Activated CD4-positive, alpha-beta T cell treated with anti-CD3 and anti-CD28 coated beads, Interleukin-2, amount 10 ng/mL, durations not matched to agents 7 days and 5 days (primary cell): Measurements from ENCODE around the gene C13orf46. TPM values are rescaled to one million over a fixed set of nuclear protein-coding genes. Genes with fewer than 3 reads are reported as not detected.
A peak's percentile ranks its signal among the peaks of the same experiment; 100 is the strongest.

Experiments
- CTCF ChIA-PET: fragments of 350-600 bp; sonication (Branson Sonifier 250); formaldehyde crosslinking; loops from one replicate; lab custom pipeline; 2021; ENCODE audit warnings: antibody characterized with exemption; lab: Charles Lee
- POLR2A ChIA-PET: fragments of 350-600 bp; sonication (Branson Sonifier 250); formaldehyde crosslinking; loops from one replicate; lab custom pipeline; 2021; ENCODE audit warnings: antibody characterized with exemption; lab: Charles Lee
- DNase-seq: peaks from one replicate; pipeline ENCODE4 v3.0.0-alpha.2; 2020
- H3K27ac Mint-ChIP-seq: one replicate; pipeline ENCODE4 v1.8.0; 2021; ENCODE audit warnings: mild to moderate bottlenecking, moderate library complexity, mixed read lengths
- H3K27me3 Mint-ChIP-seq: one replicate; pipeline ENCODE4 v1.8.0; 2021; ENCODE audit warnings: mixed read lengths
- H3K36me3 Mint-ChIP-seq: one replicate; pipeline ENCODE4 v1.8.0; 2021; ENCODE audit warnings: low read depth, mixed read lengths
- H3K4me1 Mint-ChIP-seq: one replicate; pipeline ENCODE4 v1.8.0; 2021; ENCODE audit warnings: mixed read lengths
- H3K4me3 Mint-ChIP-seq: one replicate; pipeline ENCODE4 v1.8.0; 2021; ENCODE audit warnings: mild to moderate bottlenecking, moderate library complexity, mixed read lengths
- H3K9me3 Mint-ChIP-seq: one replicate; pipeline ENCODE4 v1.8.0; 2021; ENCODE audit warnings: mixed read lengths
- total RNA-seq, 2 experiments: library from RNA; stranded (reverse); gene quantifications; one replicate each; pipeline ENCODE4 v1.2.3, GENCODE V29; 2021

C13orf46 gene
- total RNA-seq, 2 experiments from 2014 or later: 7.3 to 9.8 TPM

GRCh38 chr13:113960276-113960948 is 13.5 kb downstream of the C13orf46 start:
- H3K27me3 Mint-ChIP-seq: no peaks in the 10 kb centered on the region
- no peak for DNase-seq
- H3K4me3 Mint-ChIP-seq: no peak overlapping the region
- ChIA-PET POLR2A (interaction anchor here (0.7 kb wide), 1 partner anchor 15 kb away, joined by 5 read pairs; no protein-coding TSS in a partner anchor), CTCF (interaction anchor here (0.7 to 1.1 kb wide), 4 partner anchors 18 to 262 kb away, joined by 3 to 7 read pairs (median 3); no protein-coding TSS in a partner anchor)
- peaks cover 38% of the 10 kb centered on the region for H3K36me3 Mint-ChIP-seq
- no peak overlapping the region for H3K27ac Mint-ChIP-seq
- H3K9me3 Mint-ChIP-seq: peaks cover 20% of the 10 kb centered on the region
- no peaks in the 10 kb centered on the region for H3K4me1 Mint-ChIP-seq

GRCh38 chr13:113959198-113959597 is 14.7 kb downstream of the C13orf46 start:
- ChIA-PET CTCF (interaction anchor here (1.1 kb wide), 2 partner anchors 19 to 264 kb away, joined by 3 read pairs; no protein-coding TSS in a partner anchor), POLR2A (no interaction called here)
- H3K9me3 Mint-ChIP-seq: peaks cover 22% of the 10 kb centered on the region
- peaks cover 47% of the 10 kb centered on the region for H3K36me3 Mint-ChIP-seq
- no peak for DNase-seq
- no peak overlapping the region for H3K27ac Mint-ChIP-seq
- H3K4me3 Mint-ChIP-seq: no peak overlapping the region
- no peaks in the 10 kb centered on the region for H3K4me1 Mint-ChIP-seq
- H3K27me3 Mint-ChIP-seq: no peaks in the 10 kb centered on the region

GRCh38 chr13:113958373-113958772 is 15.5 kb downstream of the C13orf46 start:
- ChIA-PET POLR2A (no interaction called here), CTCF (no interaction called here)
- Mint-ChIP-seq H3K36me3 (peaks cover 47% of the 10 kb centered on the region), H3K9me3 (peaks cover 22% of the 10 kb centered on the region), H3K27me3 (no peaks in the 10 kb centered on the region), H3K27ac (peak overlapping the region; percentile 10), H3K4me1 (no peaks in the 10 kb centered on the region), H3K4me3 (no peak overlapping the region)
- no peak for DNase-seq

GRCh38 chr13:113956571-113956970 is 17.3 kb downstream of the C13orf46 start:
- POLR2A ChIA-PET: no interaction called here
- Mint-ChIP-seq H3K27ac (no peak overlapping the region), H3K4me3 (no peak overlapping the region), H3K36me3 (peaks cover 40% of the 10 kb centered on the region), H3K9me3 (peaks cover 18% of the 10 kb centered on the region), H3K27me3 (no peaks in the 10 kb centered on the region), H3K4me1 (peaks cover 3% of the 10 kb centered on the region)
- DNase-seq: no peak
- CTCF ChIA-PET: no interaction called here

GRCh38 chr13:113955691-113956090 is 18.2 kb downstream of the C13orf46 start:
- ChIA-PET CTCF (no interaction called here), POLR2A (no interaction called here)
- no peak for DNase-seq
- peaks cover 16% of the 10 kb centered on the region for H3K9me3 Mint-ChIP-seq
- no peaks in the 10 kb centered on the region for H3K27me3 Mint-ChIP-seq
- no peak overlapping the region for H3K4me3 Mint-ChIP-seq
- H3K36me3 Mint-ChIP-seq: peaks cover 40% of the 10 kb centered on the region
- H3K27ac Mint-ChIP-seq: no peak overlapping the region
- H3K4me1 Mint-ChIP-seq: peaks cover 3% of the 10 kb centered on the region

GRCh38 chr13:113955235-113955634 is 18.6 kb downstream of the C13orf46 start:
- no peak overlapping the region for H3K27ac Mint-ChIP-seq

GRCh38 chr13:113954046-113954835 is 19.6 kb downstream of the C13orf46 start:
- no peaks in the 10 kb centered on the region for H3K27me3 Mint-ChIP-seq
- no peak overlapping the region for H3K4me3 Mint-ChIP-seq
- POLR2A ChIA-PET: no interaction called here
- H3K4me1 Mint-ChIP-seq: peaks cover 3% of the 10 kb centered on the region
- CTCF ChIA-PET: no interaction called here
- no peak for DNase-seq
- H3K36me3 Mint-ChIP-seq: peaks cover 29% of the 10 kb centered on the region
- H3K27ac Mint-ChIP-seq: no peak overlapping the region
- H3K9me3 Mint-ChIP-seq: peaks cover 7% of the 10 kb centered on the region

More at GRCh38 chr13:113955235-113955634, 18.6 kb downstream of the C13orf46 start:
- ChIA-PET POLR2A (no interaction called here), CTCF (no interaction called here)
- Mint-ChIP-seq H3K36me3 (peaks cover 36% of the 10 kb centered on the region), H3K9me3 (peaks cover 13% of the 10 kb centered on the region), H3K27me3 (no peaks in the 10 kb centered on the region), H3K4me1 (peaks cover 3% of the 10 kb centered on the region), H3K4me3 (no peak overlapping the region)
- no peak for DNase-seq

- Mint-ChIP-seq H3K27me3 (no peaks in the 10 kb centered on the region), H3K4me1 (peaks cover 3% of the 10 kb centered on the region), H3K36me3 (peaks cover 26% of the 10 kb centered on the region), H3K4me3 (no peak overlapping the region), H3K27ac (no peak overlapping the region), H3K9me3 (peaks cover 4% of the 10 kb centered on the region)
- DNase-seq: no peak
- POLR2A ChIA-PET: no interaction called here
- CTCF ChIA-PET: interaction anchor here (1.0 to 1.2 kb wide), 2 partner anchors 159 to 283 kb away, joined by 3 read pairs; no protein-coding TSS in a partner anchor
These were observed 20.3 kb downstream of the C13orf46 start for GRCh38 chr13:113953561-113953960.

GRCh38 chr13:113952983-113953520 is 20.8 kb downstream of the C13orf46 start:
- H3K27ac Mint-ChIP-seq: no peak overlapping the region
- no peak overlapping the region for H3K4me3 Mint-ChIP-seq
- POLR2A ChIA-PET: no interaction called here
- peaks cover 26% of the 10 kb centered on the region for H3K36me3 Mint-ChIP-seq
- peaks cover 5% of the 10 kb centered on the region for H3K4me1 Mint-ChIP-seq
- no peaks in the 10 kb centered on the region for H3K27me3 Mint-ChIP-seq
- peaks cover 2% of the 10 kb centered on the region for H3K9me3 Mint-ChIP-seq
- CTCF ChIA-PET: interaction anchor here (0.9 to 1.2 kb wide), 3 partner anchors 21 to 284 kb away, joined by 3 read pairs; no protein-coding TSS in a partner anchor
- DNase-seq: no peak

GRCh38 chr13:113952151-113952982 is 21.5 kb downstream of the C13orf46 start:
- ChIA-PET CTCF (interaction anchor here (0.9 to 1.2 kb wide), 3 partner anchors 20 to 284 kb away, joined by 3 read pairs; no protein-coding TSS in a partner anchor), POLR2A (no interaction called here)
- Mint-ChIP-seq H3K4me3 (no peak overlapping the region), H3K27ac (no peak overlapping the region), H3K9me3 (peaks cover 2% of the 10 kb centered on the region), H3K36me3 (peaks cover 23% of the 10 kb centered on the region), H3K4me1 (peaks cover 5% of the 10 kb centered on the region), H3K27me3 (no peaks in the 10 kb centered on the region)
- no peak for DNase-seq

GRCh38 chr13:113951246-113951999 is 22.5 kb downstream of the C13orf46 start:
- Mint-ChIP-seq H3K4me3 (no peak overlapping the region), H3K27ac (no peak overlapping the region), H3K4me1 (peaks cover 5% of the 10 kb centered on the region), H3K36me3 (peaks cover 19% of the 10 kb centered on the region), H3K9me3 (peaks cover 2% of the 10 kb centered on the region), H3K27me3 (no peaks in the 10 kb centered on the region)
- POLR2A ChIA-PET: no interaction called here
- DNase-seq: peak; percentile 50
- CTCF ChIA-PET: interaction anchor here (1.0 kb wide), 1 partner anchor 20 kb away, joined by 3 read pairs; no protein-coding TSS in a partner anchor
